ENCODE measurements around the gene ACP5.
A peak's percentile ranks its signal among the peaks of the same experiment; 100 is the strongest.

The ACP5 gene

DNA sequence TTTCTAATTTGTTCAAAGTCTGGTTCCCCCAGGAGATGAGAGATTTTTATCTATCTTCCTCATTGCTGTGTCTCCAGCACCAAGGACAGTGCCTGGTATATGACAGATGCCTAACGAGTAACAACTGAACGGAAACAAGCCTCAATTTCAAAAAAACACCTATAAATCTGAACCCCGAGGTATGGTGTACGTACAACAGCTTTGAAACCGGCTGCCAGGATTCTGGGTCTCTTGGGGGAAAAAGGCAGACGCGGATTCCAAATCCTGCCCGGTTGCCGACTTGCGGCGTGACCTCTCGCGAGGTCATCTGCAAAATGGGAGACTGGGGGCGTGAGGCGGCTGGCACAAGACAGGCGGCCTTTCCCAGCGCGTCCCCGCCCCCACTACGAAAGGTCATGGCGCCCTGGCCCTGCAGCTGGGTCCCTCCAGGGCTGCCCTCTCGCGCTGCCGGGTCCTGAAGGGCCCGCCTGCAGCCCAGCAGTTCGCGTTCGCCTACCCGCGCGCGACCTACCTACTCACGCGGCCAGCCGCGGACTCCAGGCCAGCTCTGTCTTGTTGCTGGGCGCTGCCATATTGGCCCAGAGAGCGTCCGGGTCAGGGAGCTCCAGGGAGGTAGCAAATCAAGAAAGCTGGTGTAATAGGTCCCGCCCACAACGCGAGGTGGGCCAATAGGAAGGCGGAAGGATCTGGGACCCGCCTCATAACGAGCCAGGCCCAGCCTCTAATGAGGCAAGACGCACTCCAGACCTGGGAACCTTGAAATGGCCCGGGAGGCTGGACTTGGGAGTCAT lies 48.7 kb downstream of the ACP5 start, which contains the start of gene ECSIT:
TSS of gene ECSIT (minus strand) at position 584 of the 791 bp plus-strand sequence. CDS start 9,964 bp downstream, outside the sequence.
- ATAC-seq (replicated peaks) (peak; percentile 97), DNase-seq (peak; percentile 88 to 92 (median 88))
- peak within 1 kb of the TSS; percentile 93 to 98 for H3K4me3 Mint-ChIP-seq
- H3K27ac Mint-ChIP-seq = peak within 1 kb of the TSS; percentile 96 to 98
- H3K36me3 Mint-ChIP-seq (ENCODE audit: insufficient read depth) = peaks cover 16% of the 10 kb centered on the region
- no peaks in the 10 kb centered on the region for H3K9me3 Mint-ChIP-seq
- no peaks in the 10 kb centered on the region for H3K27me3 Mint-ChIP-seq
- peaks cover 15 to 18% of the 10 kb centered on the region in 2 donors for H3K4me1 Mint-ChIP-seq (ENCODE audit: low read depth in 2 of 2)
